NCI-H748 treated with DMSO at 0.1 percent for 48 hours (cell line): ENCODE results near the gene RNF43.

Experiments used
- DNase-seq: peaks from one replicate; lab custom pipeline; 2025; lab: John Stamatoyannopoulos, UW

RNF43 gene

DNA sequence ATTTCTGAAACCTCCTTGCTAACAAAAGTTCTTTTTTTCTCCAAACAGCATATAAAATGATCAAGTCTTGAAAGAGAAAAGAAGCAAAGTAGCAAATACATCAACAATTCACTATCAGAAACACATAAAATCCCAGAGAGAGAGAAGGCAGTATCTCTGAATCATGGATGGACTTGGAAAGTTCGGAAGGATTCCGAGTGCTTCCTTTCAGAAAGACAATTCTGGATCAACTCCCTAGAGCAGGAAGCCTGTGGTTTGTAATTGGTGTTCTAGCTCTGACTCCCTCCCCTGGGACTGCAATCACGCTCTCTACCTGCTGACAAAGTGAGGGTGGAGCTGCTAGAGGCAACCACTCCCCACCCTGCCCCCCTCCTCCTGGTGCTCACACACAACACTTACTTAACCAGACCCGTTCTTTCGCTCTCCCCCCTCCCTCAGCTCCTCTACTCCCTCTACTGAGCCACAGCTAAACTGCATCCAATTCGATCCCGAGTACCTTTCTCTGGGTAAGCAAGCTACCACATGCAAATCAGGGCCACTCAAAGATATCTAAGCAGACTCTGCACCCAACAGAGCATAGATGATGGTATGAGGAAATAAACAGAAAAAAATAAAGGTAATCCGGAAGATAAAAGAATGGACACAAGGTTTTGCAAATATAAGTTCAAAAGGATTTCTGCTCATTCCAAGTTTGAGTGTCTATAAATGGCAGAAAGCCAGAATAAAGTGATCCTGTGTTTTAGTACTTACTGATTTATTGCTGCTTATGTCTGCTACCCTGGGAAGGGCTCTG is at the start of gene RNF43:
TSS of gene RNF43 (minus strand) at position 235 of the 793 bp plus-strand sequence. CDS start 1,957 bp downstream, outside the sequence.
- peak; percentile 92 for DNase-seq

DNA sequence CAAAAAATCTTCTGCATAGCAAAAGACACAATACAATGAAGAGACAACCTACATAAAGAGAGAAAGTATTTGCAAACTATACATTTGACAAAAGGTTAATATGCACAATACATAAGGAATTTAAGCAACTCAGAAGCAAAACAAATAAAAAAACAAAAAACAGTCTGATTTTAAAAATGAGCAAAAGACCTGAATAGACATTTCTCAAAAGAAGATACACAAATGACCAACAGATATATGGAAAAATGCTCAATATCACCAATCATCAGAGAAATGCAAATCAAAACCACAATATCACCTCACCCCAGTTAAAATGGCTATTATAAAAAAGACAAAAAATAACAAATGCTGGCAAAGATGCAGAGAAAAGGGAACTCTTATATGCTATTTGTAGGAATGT is 38.2 kb upstream of the RNF43 start:
- no peak for DNase-seq

DNA sequence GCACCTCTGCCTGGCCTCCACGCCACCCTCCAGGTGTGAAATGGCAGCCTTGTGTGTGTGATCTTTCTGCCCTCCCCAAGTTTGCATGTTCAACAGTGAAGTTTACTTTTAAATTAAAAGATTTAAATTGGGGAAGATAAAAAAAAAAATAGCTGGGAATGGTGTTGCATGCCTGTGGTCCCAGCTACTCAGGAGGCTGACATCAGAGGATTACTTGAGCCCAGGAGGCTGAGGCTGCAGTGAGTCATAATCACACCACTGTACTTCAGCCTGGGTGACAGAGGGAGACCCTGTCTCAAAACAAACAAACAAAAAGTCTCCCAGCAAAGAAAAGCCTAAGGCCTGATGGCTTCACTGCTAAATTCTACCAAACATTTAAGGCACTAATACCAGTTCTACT is 35.4 kb upstream of the RNF43 start:
- no peak for DNase-seq

GRCh38 chr17:58447039-58447975 is 30.0 kb upstream of the RNF43 start:
- peak; percentile 18 for DNase-seq

DNA sequence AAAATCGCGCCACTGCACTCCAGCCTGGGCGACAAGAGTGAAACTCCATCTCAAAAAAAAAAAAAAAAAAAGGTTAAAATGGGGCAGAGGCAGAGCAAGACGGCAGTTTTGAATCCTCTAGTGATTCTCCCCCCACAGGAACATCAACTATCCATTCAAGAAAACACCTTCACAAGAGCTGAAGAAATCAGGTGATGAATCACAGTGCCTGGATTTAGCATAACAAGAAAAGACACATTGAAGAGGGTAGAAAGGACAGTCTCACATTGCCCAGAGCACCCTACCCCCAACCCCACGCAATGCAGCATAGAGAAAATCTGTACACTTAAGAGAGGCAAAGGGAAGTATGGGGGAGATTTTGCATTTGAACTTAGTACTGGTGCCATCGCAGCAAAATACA is 28.8 kb upstream of the RNF43 start:
- DNase-seq: no peak

DNA sequence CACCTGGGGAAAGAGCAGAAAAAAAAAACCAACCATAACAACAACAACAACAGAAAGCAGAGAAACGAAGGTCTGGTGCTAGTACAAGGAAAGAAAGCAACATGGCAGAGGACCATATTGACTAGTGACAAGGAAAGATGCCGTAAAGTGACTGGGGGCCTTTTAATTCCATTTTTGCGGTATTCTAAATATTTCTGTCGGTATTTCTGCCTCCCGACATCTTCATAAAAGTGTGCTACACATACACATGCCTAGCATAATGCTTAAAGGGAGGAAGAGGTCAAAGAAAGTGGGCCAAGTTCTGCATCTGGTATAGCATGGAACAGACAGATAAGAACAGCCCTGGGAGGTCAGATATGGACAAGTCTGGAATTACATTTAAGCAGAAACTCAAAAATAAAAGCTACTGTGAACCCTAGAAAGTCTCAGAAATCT is 19.5 kb upstream of the RNF43 start:
- DNase-seq: no peak

- DNase-seq: no peak
These were observed 18.9 kb upstream of the RNF43 start for GRCh38 chr17:58436245-58436644.

DNA sequence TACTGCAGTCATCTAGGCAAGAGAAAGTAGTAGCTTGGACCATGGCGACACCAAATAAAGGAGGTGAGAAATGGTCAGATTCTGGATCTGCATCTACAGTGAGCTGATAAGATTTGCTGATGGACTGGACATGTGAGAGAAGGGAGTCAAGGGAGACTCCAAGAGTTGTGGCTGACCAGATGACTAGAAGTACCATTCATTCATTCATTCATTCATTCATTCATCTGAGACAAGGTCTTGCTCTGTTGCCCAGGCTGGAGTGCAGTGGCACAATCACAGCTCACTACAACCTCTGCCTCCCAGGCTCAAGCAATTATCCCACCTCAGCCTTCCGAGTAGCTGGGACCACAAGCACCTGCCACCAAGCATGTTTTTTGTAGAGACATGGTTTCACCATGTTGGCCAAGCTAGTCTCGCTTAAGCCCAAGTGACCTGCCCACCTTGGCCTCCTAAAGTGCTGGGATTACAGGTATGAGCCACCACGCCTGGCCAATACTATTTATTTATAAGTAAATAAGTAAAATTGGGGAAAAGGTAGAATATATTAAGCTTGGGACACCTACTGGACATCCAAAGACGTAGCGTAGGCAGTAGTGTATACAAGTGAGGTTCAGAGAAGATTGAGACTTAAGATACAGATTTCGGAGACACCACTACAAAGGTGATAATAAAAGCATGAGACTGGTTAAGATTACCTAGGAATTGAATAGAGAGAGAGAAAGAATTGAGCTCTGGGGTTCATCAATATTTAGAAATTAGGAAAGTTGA is 15.7 kb upstream of the RNF43 start:
- DNase-seq: no peak

DNA sequence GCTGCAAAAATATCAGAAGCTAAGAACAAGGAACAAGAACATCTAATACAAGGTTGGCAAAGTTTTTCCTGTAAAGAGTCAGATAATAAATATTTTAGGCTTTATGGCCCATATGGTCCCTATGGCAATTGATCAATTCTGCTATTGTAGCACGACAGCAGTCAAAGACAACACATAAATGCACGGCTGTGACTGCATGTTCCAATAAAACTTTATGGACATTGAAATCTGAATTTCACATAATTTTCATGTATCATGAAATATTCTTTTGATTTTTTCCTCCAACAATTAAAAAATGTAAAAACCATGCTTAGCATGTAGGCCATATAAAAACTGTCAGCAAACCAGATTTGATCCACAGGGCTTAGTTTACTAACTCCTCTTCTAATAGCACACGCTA is 10.5 kb upstream of the RNF43 start:
- DNase-seq: no peak

DNA sequence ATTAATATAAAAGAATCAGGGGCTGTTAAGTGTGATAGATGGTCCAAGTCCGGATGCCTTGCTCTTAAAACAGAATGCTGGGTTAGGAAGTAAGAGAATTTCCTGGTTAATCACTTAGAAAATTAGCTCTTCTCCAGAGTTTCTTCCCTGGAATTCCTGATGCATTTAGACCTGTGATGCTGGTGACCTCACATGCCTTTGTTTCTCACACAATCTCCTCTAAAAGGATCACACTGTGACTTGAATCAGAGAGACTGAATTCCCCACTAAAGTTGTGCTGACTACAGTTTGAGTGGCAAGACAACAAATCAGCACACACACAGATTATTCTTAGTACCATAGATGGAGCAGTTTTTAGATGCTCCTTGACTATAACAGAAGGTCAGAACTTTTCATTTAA is 4.4 kb upstream of the RNF43 start:
- no peak for DNase-seq

DNA sequence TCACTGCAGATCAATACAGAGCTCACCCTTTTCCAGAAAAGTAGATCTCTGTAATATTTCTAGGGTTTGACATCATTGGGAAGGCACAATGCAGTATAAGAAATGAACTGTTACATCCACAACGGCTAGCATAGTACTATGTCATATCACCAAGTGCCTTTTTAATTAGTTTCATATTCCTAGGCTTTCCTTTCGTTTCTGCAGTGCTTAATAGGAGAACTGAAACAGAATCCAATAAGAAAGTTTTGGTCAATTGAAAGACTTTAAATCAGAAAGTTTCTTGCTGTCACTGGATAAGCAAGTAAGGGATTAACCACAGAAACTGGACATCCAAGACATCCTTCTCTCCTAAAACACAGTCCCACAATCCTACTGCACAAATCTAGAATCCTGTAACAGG is 3.5 kb upstream of the RNF43 start:
- no peak for DNase-seq

GRCh38 chr17:58416937-58417299 is 416 bp downstream of the RNF43 start:
- no peak for DNase-seq

- no peak for DNase-seq
These were observed 938 bp downstream of the RNF43 start for GRCh38 chr17:58416396-58416795.

DNA sequence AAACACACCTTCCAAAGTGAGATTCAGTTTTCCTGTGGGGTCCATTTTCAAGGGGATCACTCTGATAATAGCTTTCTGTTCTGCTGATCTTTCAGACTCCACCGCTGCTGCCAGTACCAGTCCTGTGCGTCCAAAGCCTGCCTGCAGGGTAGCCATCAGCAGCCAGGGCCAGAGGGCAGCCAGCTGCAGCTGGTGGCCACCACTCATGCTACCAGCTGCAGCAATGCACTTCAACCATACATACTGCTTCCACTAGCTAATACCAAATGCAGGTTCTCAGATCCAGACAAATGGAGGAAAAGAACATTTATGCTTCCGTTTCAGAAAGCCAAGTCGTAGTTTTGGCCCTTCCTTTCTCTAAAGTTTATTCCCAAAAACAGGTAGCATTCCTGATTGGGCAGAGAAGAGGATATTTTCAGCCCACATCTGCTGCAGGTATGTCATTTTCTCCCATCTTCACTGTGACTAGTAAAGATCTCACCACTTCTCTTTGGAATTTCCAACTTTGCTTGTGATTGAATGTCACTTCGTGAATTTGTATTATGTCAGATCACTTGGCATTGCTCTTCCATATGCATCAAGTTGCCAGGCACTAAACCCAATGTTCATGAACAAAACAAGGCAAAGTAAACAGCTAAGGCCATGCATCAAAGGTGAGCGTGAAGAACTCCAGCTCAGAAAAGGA is 1.8 kb downstream of the RNF43 start:
- no peak for DNase-seq

DNA sequence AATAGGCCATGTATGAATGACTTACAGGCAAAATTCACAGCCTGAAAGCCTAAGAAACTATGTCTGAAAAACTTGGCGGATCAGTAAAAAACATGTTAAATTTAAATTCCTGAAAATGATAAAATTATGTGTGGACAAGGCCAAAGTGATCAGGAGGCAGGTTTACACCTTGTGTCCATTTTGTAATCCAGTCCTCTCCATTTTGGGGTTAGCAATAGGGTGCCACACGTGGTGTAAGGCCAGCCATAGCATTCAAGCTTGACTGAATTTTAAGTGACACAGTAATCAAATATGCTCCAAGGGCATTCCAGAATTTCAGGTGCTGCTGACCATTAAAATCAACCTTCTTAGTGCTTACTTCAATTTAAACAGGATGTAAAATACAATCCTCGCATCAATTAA is 2.7 kb downstream of the RNF43 start:
- no peak for DNase-seq

- no peak for DNase-seq
These were observed 3.6 kb downstream of the RNF43 start for GRCh38 chr17:58413684-58414083.

DNA sequence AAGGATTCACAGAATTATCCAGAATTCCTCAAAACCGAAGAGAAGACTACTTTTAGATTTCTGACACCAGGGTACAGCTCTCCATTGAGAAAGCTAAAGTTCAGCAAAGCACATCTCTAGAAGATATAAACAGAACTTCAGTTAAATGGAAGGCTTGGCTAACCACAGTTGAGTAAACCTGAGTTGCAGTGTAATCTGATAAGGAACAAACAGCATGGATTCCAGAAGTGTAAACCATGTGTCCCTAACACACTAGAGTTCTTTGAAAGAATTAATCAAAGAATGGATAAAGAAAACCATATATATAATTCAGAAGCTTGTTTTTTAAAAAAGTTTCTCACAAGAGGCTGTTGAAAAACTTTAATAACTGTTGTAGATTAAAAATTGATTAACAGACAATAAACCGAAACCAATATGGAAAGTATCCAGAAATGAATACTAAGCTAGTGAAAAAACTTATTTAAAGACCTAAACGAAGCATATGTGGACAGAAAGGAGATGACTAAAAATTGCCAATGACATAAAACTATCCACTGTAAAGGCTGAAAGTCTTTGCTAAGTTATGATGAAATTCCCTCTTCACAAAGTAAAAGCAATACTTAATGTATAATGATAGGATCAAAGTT is 4.3 kb downstream of the RNF43 start:
- no peak for DNase-seq

DNA sequence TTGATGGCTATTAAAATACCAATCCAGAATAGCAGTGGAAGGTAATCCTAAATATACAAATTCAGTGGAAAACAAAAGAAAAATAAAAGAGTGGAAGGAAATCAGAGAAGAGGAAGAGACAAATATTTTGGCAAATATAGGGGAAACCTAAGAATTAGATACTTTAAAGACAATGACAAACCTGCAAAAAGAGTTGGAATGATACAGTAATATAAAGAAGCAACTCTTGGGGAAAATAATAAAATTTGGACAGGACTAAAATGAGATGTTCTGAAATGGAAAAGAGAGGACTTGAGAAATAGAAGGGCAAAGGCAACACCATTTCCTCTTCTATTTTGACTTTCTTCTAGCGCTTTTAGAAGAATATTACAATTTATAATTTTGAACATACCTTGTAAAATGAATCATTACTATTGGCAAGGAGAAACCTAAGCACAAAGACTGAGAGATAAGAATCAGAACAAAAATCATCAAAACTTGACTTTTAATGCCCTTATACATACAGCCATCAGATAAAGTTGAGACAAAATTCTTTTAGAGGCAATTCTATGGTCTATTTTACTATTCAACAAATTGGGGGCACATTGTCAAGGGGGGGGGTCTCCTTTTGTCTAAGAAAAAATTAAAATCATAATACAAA is 5.2 kb downstream of the RNF43 start:
- no peak for DNase-seq

GRCh38 chr17:58411408-58411894 is 5.9 kb downstream of the RNF43 start:
- no peak for DNase-seq

DNA sequence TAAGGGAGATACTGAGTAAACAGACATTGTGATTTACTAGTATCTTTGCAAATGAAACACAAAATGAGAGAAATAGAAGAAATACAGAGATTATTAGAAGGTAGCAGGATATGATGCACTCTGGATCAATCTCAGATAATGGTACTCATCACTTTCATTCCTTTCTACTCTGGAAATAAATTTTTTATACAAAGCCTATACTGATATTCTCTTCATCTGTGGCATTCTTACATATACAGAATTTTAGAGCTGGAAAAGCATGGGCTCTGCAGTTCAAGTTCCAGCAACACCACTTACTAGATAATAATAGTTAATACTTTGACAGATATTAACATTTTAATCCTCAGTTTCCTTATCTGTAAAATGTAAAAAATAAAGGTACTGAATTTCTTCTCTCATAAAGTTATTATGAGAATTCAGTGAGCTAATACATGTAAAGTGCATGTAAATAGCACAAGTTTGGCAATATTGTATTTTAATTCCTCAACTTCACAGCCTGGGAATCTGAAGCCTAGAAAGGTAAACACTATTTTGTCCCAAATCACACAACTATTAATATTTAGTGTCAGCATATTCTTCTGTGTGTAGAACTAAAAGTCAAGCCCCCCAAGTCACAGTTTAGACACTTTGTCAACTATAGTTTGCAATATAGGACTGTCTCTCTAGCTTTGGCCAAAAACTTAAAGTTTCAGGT is 6.5 kb downstream of the RNF43 start:
- DNase-seq: no peak
